Tibial nerve (tissue), 4 donors: ENCODE measurements around the gene SLC8A2. TPM values are rescaled to one million over a fixed set of nuclear protein-coding genes. Genes with fewer than 3 reads are reported as not detected.
"Not testable (repeated sequence)": the region's sequence is repeated elsewhere in the genome, so short reads cannot be mapped to it uniquely, and the experiment has no call there.

Experiments used
- DNase-seq, 2 donors: peaks; one replicate each; pipeline ENCODE4 v3.0.0-alpha.2; 2019; ENCODE audit warnings: low spot score in 2 of 2
- H3K27ac ChIP-seq, 4 donors: fragments of 200-600 bp; sonication (generic) in 3 of 4; one replicate each; pipeline ENCODE4 v1.5.1; 2017 to 2019; ENCODE audit warnings: mild to moderate bottlenecking in 1 of 4
- H3K27me3 ChIP-seq, 2 donors: fragments of 200-600 bp; sonication (generic) in 1 of 2; one replicate each; pipeline versions ENCODE4 v1.5.1 to v1.6.0; 2017 to 2019
- H3K36me3 ChIP-seq, 3 donors: fragments of 200-600 bp; sonication (generic); one replicate each; pipeline ENCODE4 v1.5.1; 2018 to 2019
- H3K4me1 ChIP-seq, 4 donors: fragments of 200-600 bp; sonication (generic) in 3 of 4; one replicate each; pipeline ENCODE4 v1.5.1; 2017 to 2019
- H3K4me3 ChIP-seq, 4 donors: fragments of 200-600 bp; sonication (generic) in 3 of 4; one replicate each; pipeline ENCODE4 v1.5.1; 2017 to 2019; ENCODE audit warnings: mild to moderate bottlenecking in 1 of 4, moderate library complexity in 1 of 4
- H3K9me3 ChIP-seq, 4 donors: fragments of 200-600 bp; sonication (generic) in 3 of 4; one replicate each; pipeline ENCODE4 v1.5.1; 2017 to 2019
- EP300 ChIP-seq, 2 donors: sonication (generic); formaldehyde crosslinking; IDR thresholded peaks; one replicate each; pipeline ENCODE4 v1.6.1; 2017; ENCODE audit warnings: antibody characterized with exemption in 2 of 2, mild to moderate bottlenecking in 1 of 2
- POLR2A ChIP-seq, 2 donors: fragments of 450-650 bp; IDR thresholded peaks; one replicate each; pipeline ENCODE4 v1.6.1; 2017; ENCODE audit warnings: antibody characterized with exemption in 2 of 2, mild to moderate bottlenecking in 2 of 2, moderate library complexity in 2 of 2
- WGBS, 2 donors: methylation state at CpG; one replicate each; pipeline ENCODE4 v1.1.5; 2018; 5-methylcytosine and 5-hydroxymethylcytosine counted together
- total RNA-seq, 4 donors: library from RNA; depleted of rRNA; stranded (reverse); fragments of >200 nt; gene quantifications; one replicate each; pipeline ENCODE4 v1.1.0, GENCODE V29; 2016
- TF ChIP-seq, protein P1 (sequence below), 5 experiments: fragments of 200-600 bp in 3 of 5; fragments of 450-650 bp in 2 of 5; sonication (generic) in 3 of 5; IDR thresholded peaks; one replicate each; pipeline ENCODE4 v1.5.1; 2016 to 2019; ENCODE audit warnings: antibody characterized with exemption in 5 of 5, mild to moderate bottlenecking in 3 of 5, moderate library complexity in 2 of 5

The SLC8A2 gene
- total RNA-seq, 4 donors from 2014 or later, result not detected

DNA sequence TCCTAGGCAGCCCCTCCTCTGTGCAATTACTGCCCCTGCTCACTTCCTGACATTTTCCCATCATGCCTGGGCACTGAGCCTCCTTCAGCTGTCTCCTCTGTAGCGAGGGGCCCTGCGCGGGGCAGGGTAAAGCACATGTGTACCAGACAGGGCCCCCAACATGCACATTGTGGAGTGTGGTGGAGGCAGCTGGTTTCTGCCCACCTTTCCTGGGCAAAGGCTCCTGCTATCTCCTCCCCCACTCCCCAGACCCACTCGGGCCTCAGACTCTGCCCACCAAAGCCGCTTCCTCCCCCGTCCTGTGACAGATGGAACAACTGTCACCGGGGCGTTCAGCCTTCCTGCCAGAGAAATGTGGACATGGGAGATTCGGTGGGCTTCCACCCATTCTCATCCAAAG lies 15.2 kb upstream of the SLC8A2 start:
- H3K4me3 ChIP-seq, result no peak overlapping the region
- no peaks in the 10 kb centered on the region for H3K9me3 ChIP-seq
- no peak for TF ChIP-seq EP300 (IDR thresholded peaks at IDR 0.05)
- TF ChIP-seq, protein P1, sequence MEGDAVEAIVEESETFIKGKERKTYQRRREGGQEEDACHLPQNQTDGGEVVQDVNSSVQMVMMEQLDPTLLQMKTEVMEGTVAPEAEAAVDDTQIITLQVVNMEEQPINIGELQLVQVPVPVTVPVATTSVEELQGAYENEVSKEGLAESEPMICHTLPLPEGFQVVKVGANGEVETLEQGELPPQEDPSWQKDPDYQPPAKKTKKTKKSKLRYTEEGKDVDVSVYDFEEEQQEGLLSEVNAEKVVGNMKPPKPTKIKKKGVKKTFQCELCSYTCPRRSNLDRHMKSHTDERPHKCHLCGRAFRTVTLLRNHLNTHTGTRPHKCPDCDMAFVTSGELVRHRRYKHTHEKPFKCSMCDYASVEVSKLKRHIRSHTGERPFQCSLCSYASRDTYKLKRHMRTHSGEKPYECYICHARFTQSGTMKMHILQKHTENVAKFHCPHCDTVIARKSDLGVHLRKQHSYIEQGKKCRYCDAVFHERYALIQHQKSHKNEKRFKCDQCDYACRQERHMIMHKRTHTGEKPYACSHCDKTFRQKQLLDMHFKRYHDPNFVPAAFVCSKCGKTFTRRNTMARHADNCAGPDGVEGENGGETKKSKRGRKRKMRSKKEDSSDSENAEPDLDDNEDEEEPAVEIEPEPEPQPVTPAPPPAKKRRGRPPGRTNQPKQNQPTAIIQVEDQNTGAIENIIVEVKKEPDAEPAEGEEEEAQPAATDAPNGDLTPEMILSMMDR (IDR thresholded peaks at IDR 0.05), result no peak
- TF ChIP-seq POLR2A (IDR thresholded peaks at IDR 0.05), result no peak
- peaks cover 0 to 59% (median 5%) of the 10 kb centered on the region in 3 donors for H3K36me3 ChIP-seq
- no peaks in the 10 kb centered on the region for H3K27me3 ChIP-seq
- no peak for DNase-seq
- H3K27ac ChIP-seq, result no peak overlapping the region
- H3K4me1 ChIP-seq, result peaks cover 0 to 38% (median 0%) of the 10 kb centered on the region in 4 donors
- 55 to 61% methylated on average over 7 to 9 of the region's 9 CpGs for WGBS, 2 donors

DNA sequence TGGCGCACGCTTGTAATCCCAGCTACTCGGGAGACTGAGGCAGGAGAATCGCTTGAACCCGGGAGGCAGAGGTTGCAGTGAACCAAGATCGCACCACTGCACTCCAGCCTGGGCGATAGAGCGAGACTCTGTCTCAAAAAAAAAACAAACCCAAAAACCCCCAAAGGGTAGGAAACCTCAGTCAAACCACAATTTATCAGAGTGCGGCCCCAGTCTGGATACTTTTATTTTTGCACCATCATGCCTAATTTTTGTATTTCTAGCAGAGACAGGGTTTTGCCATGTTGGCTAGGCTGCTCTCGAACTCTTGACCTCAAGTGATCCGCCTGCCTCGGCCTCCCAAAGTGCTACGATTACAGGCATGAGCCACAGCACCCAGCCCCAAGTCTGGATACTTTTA lies 14.5 kb upstream of the SLC8A2 start:
- Histone ChIP-seq H3K4me1 (peaks cover 0 to 35% (median 0%) of the 10 kb centered on the region in 4 donors), H3K36me3 (peaks cover 0 to 53% (median 5%) of the 10 kb centered on the region in 3 donors)
- H3K9me3 ChIP-seq, DNase-seq, H3K27ac ChIP-seq, H3K4me3 ChIP-seq, H3K27me3 ChIP-seq: not testable (repeated sequence)
- 83 to 85% methylated on average over 13 of the region's 13 CpGs for WGBS, 2 donors

DNA sequence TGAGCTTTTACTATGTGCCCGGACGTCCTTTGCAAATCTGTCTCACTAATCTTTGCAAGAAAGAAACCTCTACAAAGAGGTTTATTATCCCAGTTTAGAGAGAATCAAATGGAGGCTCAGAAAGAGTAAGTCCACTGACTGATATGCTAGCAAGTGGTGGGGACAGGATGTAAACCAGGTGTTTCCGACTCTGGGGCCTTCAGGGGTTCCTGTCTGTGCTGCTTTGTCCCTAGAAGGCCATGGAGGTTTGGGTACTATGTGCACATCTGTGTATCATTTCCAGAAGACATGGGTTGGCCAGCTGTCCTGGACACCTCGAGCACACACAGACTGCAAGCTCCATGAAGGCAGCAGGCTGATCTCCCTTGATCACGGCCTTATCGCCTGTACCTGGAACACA lies 13.5 kb upstream of the SLC8A2 start:
- 77 to 82% methylated on average over 6 of the region's 6 CpGs for WGBS, 2 donors
- H3K4me3 ChIP-seq, result no peak overlapping the region
- peaks cover 0 to 27% (median 0%) of the 10 kb centered on the region in 4 donors for H3K4me1 ChIP-seq
- no peaks in the 10 kb centered on the region for H3K27me3 ChIP-seq
- DNase-seq, result no peak
- TF ChIP-seq EP300 (IDR thresholded peaks at IDR 0.05) (no peak), POLR2A (IDR thresholded peaks at IDR 0.05) (no peak)
- TF ChIP-seq, protein P1 (IDR thresholded peaks at IDR 0.05), result no peak
- H3K36me3 ChIP-seq, result peaks cover 0 to 44% (median 0%) of the 10 kb centered on the region in 3 donors
- H3K9me3 ChIP-seq, result no peaks in the 10 kb centered on the region
- H3K27ac ChIP-seq, result no peak overlapping the region

DNA sequence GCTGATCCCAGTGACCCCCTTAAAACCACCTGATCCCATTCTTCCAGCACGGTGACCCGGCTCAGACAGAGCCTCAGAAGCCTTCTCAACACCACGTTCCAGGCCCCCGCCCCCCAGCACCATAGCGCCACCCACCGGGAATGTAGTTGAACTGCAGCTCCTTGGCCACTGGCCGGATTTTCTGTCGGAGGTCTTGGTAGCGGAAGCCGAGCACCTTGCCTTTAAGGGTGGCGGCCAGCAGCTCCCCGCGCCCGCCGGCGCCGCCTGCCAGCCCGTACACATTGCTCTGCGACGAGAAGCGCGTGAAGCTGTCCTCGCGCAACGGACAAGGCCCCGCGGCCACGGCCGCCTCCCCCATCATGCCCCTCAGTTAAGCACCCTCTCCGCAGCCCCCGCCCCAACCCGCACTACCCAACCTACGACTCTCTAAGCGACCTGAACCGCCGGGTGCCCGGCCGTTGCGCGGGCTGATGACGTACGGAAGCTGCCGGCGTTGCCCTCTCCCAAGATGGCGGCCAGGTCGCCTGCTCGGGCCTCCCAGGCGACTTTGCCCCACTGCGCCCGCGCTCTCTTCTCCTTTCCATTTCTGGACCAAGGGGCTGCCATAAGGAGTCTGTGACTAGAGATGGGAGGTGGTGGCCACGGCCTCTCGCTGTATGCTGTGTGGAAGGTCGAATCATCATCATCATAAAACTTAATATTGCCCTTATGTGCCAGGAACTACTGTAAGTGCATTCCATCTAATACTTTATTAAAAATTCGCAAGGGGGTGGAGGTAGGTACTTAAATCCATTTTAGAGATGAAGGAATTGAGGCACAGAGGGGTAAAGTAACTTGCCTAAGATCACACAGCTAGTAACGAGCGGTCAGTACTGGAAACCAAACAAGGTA lies 12.4 kb upstream of the SLC8A2 start, which contains the start of gene KPTN:
Gene KPTN, minus strand, starts transcription at position 420 of the 891 bp plus-strand sequence. Its CDS starts 59 bp downstream, at position 361.
- Histone ChIP-seq H3K4me1 (peaks cover 0 to 31% (median 0%) of the 10 kb centered on the region in 4 donors), H3K27ac (peak within 1 kb of the TSS; percentile 81 to 95 (median 88)), H3K4me3 (peak within 1 kb of the TSS; percentile 41 to 75 (median 61)), H3K36me3 (peaks cover 0 to 33% (median 0%) of the 10 kb centered on the region in 3 donors), H3K9me3 (no peaks in the 10 kb centered on the region), H3K27me3 (peaks cover 0 to 7% of the 10 kb centered on the region in 2 donors)
- DNase-seq, result peak; percentile 71 to 75
- TF ChIP-seq EP300 (IDR thresholded peaks at IDR 0.05), result peak; percentile 59 to 91
- TF ChIP-seq, protein P1 (IDR thresholded peaks at IDR 0.05), result peak; percentile 72 to 92 (median 84)
- no peak for TF ChIP-seq POLR2A (IDR thresholded peaks at IDR 0.05)
- 2 to 5% methylated on average over 34 to 44 of the region's 57 CpGs for WGBS, 2 donors

DNA sequence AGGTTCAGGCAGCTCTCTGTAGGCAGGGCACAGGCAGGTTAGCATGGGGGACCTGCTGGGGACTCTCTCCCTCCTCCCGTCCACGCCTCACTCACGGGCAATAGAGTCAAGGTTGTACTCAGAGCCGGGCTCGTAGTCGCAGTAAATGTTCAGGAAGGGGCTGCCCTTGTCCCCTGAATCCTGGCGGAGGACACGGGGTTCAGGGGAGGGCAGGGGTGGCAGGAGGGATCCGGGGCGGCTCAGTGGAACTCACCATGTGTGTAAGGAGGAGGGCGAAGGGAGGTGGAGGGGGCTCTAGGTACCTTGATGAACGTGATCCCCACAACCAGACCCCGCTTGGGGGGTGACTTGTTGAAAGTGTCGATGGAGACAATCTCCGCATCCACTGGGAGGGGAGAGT lies 11.5 kb upstream of the SLC8A2 start:
- Histone ChIP-seq H3K27ac (no peak overlapping the region), H3K36me3 (peaks cover 0 to 24% (median 0%) of the 10 kb centered on the region in 3 donors), H3K9me3 (no peaks in the 10 kb centered on the region), H3K27me3 (peaks cover 0 to 11% of the 10 kb centered on the region in 2 donors), H3K4me1 (peaks cover 0 to 31% (median 0%) of the 10 kb centered on the region in 4 donors), H3K4me3 (peak overlapping the region in 2 of 4 donors; percentile 64 to 75)
- TF ChIP-seq EP300 (IDR thresholded peaks at IDR 0.05) (no peak), POLR2A (IDR thresholded peaks at IDR 0.05) (no peak)
- TF ChIP-seq, protein P1 (IDR thresholded peaks at IDR 0.05), result no peak
- no peak for DNase-seq
- WGBS, 2 donors, result 83 to 87% methylated on average over 15 of the region's 15 CpGs
